ENCODE data around the gene TXNRD1.
"Not testable (repeated sequence)": the region's sequence is repeated elsewhere in the genome, so short reads cannot be mapped to it uniquely, and the experiment has no call there.

The TXNRD1 gene

DNA sequence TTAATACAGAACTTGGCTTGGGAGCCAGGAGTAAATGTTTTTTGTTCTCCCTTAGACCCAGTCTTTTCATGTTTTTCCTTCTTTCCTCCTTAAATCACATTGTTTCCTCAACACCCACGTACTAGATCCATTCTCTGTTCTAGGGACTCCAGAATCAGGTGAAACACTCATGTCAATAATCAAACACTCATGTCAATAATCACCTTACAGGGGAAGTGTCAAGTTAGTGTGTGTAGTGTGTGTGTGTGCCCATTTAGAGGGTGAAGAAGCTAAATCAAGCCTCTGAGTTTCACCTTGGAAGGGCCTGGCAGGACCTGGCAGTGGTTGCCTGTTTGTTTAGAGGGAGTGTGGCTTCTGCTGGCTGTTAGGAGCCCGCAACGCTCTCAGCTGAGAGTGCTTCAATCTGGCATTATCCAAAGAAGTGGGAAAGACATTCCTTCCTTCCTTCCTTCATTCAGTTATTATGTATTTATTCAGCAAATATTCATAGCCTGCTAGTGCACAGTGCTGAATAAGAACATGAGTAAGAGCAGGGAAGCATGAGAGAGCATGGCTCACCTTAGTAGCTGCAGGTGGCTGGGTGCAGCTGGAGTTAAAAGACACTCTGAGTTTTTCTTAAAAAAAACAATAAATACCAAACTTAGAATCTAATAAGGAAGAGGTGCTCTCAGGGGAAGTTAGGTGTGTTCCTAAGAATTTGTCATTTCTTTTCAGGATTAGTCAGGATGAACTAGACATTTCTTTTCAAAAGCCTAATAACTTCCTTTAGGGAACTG, 70.3 kb downstream of the TXNRD1 start:
- DNase-seq: no peak

- peak; percentile 92 for DNase-seq
These were observed 71.2 kb downstream of the TXNRD1 start for GRCh38 chr12:104286516-104287482.

- DNase-seq: peak; percentile 86
These were observed 73.2 kb downstream of the TXNRD1 start for GRCh38 chr12:104288635-104289274.

DNA sequence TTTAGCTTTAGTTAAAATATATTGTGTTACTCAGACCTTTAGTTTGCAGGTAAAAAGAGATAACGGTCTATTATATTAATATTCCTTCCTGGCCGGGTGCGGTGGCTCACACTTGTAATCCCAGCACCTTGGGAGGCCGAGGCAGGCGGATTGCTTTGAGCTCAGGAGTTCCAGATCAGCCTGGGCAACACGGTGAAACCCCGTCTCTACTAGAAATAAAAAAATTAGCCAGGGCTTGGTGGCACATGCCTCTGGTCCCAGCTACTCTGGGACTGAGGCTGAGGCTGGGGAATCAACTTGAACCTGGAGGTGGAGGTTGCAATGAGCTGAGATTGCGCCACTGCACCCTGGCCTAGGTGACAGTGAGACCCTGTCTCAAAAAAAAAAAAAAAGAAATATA, 74.7 kb downstream of the TXNRD1 start:
- no peak for DNase-seq

DNA sequence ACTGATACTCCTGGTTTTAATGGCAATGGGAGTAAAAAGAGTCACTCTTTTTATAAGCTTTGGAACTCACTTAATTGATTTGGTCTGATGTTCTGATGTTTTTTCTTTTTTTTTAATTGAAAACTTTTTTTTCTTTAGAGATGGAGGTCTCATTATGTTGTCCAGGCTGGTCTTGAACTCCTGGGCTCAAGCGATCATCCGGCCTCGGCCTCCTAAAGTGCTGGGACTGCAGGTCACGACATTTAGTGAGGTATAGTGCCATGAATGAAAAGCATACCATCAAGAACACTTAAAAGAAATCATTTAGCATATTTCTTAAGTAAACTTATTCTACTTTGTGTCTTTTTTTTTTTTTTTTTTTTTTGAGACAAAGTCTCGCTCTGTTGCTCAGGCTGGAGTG, 75.3 kb downstream of the TXNRD1 start:
- no peak for DNase-seq

DNA sequence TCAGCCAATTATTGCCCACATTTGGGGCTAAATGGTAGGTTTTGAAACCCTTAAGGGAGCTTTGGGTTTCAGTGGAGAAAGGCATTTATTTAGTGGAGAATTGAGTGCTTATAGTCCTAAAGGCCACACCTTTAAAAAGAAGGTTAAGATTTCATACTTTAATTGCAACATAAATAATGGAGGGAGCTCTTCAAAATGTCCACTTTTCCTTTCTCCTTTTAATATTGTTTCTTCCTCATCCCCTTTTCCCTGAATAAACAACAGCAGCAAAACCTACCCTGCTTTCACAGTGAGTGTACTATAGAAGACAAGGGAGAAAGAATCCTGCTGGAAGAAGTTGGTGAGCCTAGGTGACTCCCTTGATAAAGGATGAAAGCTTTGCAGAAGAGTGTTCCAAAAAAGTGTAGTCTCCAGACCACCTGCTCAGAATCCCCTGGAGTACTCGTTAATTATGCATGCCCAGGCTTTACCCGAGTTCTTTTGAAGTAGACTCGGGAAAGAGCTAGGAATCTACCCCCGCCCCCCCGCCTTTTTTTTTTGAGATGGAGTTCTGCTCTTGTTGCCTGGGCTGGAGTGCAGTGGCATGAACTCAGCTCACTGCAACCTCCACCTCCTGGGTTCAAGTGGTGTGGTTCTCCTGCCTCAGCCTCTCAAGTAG, 76.4 kb downstream of the TXNRD1 start:
- DNase-seq: no peak

DNA sequence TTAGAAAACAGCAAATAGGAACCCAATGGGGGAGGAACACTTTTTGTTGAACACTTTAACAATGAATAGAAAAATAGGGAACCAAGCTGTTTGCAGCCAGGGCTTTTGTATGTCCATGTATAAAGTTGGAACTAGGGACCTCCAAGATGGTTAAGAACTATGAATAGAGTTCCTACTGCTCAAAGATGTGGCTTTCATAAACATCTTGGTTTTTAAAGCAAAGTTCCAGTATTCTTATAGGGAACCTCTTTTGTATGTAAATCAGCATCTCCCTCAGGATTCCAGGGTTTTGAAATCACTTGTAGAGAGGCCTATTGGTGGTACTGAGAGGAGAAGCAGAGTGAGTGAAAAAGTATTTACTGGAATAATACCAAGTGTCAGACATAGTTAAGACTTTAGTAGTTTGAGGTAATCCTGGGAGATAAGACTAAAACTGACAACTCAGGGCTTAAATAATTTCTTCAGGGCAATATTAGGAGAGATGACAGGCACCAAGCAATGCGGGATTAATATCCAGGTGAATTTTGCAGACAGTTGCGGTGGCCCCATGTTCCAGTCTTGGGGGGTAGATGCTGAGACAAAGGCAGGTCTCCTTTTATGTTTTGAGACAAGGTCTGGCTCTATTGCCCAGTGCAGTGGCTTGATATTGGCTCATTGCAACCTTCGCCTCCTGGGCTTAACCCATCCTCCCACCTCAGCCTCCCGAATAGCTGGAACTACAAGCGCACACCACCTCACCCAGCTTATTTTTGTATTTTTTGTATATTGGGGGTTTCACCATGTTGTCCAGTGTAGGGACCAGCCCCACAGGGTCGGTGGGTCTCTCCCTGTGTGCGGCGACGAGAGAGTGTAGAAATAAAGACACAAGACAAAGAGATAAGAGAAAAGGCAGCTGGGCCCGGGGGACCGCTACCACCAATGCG, 77.6 kb downstream of the TXNRD1 start:
- no peak for DNase-seq

DNA sequence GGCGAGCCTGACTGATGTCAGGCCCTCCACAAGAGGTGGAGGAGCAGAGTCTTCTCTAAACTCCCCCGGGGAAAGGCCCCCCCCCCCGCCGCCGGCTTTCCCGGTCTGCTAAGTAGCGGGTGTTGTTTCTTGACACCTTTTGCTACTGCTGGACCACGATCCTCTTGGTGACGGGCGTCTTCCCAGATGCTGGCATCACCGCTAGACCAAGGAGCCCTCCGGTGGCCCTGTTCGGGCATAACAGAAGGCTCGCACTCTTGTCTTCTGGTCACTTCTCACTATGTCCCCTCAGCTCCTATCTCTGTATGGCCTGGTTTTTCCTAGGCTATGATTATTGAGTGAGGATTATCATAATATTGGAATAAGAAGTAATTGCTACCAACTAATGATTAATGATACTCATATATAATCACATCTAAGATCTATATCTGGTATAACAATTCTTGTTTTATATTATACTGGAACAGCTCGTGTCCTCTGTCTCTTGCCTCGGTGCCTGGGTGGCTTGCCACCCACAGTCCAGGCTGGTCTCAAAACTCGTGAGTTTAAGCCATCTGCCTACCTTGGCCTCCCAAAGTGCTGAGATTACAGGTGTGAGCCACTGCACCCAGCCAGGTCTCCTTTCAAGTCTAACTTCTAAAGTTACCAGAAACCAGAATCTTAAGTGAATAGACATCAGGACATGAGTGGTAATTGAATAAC, 78.7 kb downstream of the TXNRD1 start:
- not testable (repeated sequence) for DNase-seq

GRCh38 chr12:104294927-104295668, 79.5 kb downstream of the TXNRD1 start:
- no peak for DNase-seq

- no peak for DNase-seq
These were observed 80.4 kb downstream of the TXNRD1 start for GRCh38 chr12:104295954-104296353.

GRCh38 chr12:104296718-104297117, 81.1 kb downstream of the TXNRD1 start:
- no peak for DNase-seq

DNA sequence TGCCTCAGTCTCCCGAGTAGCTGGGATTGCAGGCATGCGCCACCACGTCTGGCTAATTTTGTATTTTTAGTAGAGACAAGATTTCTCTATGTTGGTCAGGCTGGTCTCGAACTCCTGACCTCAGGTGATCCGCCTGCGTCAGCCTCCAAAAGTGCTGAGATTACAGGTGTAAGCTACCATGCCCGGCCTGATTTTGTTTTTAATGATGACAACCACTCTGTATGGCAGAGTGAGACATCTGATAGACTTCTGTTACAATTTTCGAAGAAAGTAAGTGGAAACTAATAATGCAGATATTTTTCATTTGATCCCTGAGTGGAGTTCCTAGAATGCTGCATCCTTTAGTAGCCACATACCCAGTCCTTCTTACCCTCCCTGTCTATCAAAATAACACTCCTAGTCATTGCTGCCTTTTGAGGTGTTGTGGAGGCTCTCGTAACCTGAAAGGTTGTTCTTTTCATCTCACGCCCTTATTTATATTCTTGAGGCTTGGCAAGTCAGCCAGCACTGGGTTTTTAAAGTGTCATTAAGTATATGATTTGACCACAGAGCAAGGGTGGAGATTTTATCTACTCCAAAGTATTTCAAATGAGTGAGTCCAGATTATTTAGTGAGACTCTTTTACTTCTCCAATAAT, 82.0 kb downstream of the TXNRD1 start:
- no peak for DNase-seq

GRCh38 chr12:104299842-104300481, 84.4 kb downstream of the TXNRD1 start:
- no peak for DNase-seq

- DNase-seq: peak; percentile 95
These were observed 88.1 kb downstream of the TXNRD1 start, which contains the start of gene EID3 for GRCh38 chr12:104303538-104304151. TSS of gene EID3 (plus strand) at chr12:104303739. CDS start at chr12:104303935, 196 bp downstream.

DNA sequence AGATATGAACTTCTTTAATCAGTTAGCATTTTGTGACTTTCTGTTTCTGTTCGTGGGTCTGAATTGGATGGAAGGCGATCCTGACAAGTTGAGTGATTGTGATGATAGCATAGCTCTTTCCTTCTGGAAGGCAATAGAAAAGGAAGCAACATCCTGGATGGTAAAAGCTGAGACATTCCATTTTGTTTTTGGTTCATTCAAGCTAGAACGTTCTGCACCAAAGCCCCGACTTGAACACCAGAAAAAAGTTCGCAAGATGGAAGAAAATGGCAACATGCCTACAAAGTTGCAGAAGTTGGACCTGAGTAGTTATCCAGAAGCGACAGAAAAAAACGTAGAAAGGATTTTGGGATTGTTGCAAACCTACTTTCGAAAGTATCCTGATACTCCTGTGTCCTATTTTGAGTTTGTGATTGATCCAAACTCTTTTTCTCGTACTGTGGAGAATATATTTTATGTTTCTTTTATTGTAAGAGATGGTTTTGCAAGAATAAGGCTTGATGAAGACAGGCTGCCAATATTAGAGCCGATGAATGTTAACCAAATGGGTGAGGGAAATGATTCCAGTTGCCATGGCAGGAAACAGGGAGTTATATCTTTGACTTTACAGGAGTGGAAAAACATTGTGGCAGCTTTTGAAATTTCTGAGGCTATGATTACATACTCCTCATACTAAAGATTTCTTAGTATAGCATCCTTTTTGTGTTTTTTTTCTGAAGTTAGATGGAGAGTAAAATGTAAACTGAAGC, 88.9 kb downstream of the TXNRD1 start:
- peak; percentile 45 for DNase-seq

GRCh38 chr12:104305349-104305748, 89.8 kb downstream of the TXNRD1 start:
- no peak for DNase-seq

GRCh38 chr12:104306376-104306775, 90.8 kb downstream of the TXNRD1 start:
- no peak for DNase-seq

Measured in right forelimb (tissue), 1 donor.